ENCODE measurements around the gene NIPAL3.
"Not testable (repeated sequence)": the region's sequence is repeated elsewhere in the genome, so short reads cannot be mapped to it uniquely, and the experiment has no call there.

The NIPAL3 gene

GRCh38 chr1:24463776-24464735, 48.5 kb downstream of the NIPAL3 start:
- peak; percentile 40 for DNase-seq

DNA sequence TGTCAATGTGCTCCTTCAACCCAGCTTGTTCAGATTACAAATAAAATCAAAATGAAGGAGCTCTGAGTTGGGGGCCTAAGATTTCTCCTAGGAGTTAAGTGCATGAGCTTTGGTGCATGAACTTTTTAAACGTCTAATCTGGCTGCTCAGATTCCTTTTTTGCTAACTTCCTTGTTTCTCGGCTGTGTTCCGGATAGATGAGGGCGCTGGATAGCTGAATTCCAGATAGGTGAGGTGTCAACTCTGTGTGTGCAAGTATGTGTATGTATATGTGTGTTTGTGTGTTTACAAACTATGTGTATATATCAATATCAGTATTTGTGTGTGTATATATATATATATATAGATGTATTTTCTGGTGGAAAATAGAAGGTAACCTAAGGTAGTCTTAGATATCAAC, 49.5 kb downstream of the NIPAL3 start:
- no peak for DNase-seq

- no peak for DNase-seq
Measured at GRCh38 chr1:24465638-24466037, 50.0 kb downstream of the NIPAL3 start.

DNA sequence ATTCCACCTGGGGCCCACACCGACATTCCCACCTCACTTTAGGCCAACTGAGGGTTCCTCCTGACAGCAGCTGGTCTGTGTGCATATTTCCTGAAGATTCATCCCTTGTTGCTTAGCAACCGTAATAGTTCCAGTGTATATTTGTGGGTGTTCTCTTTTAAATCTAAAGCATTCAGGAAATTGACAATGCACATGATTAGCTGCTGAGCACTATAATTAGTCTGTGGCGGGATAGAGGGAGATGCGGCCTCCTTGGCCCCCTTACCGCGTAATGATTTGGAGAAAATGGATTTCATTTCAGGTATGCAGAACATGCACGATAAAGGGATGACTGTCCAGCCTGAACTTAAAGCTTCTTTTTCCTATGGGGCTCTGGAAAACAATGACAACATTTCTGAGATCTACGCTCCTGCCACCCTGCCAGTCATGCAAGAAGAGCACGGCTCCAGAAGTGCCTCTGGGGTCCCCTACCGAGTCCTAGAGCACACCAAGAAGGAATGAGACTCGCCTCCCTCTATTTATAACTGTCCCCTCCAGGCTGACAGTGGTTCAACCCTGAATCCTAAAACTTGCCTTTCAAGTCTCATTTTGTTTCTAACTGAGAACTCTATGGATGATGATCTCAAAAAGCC, 53.2 kb downstream of the NIPAL3 start:
- no peak for DNase-seq

GRCh38 chr1:24470592-24470991, 55.0 kb downstream of the NIPAL3 start:
- no peak for DNase-seq

DNA sequence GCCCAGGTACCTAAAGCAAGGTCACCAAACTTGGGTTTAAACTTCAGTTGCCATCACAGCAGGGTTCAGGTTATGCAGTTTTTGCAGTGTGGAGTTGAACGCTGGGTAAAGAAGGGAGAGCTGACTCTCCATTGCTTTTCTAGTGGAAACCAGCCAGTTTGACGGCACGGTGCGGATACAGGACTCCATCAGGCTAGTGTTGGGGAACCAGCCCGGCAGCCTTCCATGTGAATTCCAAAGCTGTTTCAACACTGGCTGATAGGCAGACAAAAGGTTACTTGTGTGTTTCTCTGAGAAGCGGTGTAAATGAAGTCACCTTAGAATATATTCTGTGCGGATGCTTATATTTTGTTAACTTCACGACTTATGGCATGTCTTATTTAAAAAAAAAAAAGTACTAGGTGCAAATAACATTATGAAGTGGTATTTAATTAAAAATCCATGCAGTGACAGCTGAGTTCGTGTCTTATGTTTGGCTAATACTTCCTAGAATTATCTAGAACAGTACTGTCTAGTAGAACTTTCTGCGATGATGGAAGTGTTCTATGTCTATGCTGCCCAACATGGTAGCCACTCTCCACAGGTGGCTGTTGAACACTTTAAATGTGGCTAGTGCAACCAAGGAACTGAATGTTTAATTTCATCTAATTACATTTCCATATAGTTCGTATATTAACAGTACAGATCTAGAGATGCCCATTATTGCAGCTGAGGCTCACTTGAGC, 57.1 kb downstream of the NIPAL3 start:
- no peak for DNase-seq

DNA sequence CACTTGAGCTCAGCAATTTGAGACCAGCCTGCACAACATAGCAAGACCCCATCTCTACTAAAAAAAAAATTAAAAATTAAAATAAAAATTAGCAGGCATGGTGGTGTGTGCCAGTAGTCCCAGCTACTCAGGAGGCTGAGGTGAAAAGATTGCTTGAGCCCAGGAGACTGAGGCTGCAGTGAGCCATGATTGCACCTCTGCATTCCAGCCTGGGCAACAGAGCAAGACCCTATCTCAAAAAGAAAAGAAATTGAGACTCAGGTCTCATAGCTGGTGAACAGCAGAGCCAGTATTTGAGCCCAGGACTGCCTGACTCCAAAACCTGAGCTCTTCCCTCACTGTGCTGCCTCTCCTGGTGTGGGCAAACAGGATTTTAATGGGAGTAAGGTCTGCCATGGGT, 58.6 kb downstream of the NIPAL3 start:
- no peak for DNase-seq

DNA sequence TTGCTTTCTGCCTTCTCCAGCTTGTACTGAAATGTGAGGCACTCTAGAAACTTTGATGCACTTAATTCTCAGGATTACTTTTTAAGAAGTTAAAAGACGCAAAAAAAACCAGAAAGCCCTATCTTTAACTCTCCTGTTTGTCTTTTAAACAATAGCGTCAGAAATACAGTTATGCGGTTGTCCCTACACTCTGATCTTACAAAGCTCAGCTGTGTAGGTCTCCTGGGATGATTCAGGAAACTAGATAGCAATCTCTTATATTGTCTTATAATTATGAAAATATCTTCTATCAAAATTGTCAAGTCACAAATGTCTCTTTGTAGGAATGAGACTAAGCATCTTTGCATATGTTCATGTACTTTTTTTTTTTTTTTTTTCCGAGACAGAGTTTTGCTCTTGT, 60.1 kb downstream of the NIPAL3 start:
- no peak for DNase-seq

DNA sequence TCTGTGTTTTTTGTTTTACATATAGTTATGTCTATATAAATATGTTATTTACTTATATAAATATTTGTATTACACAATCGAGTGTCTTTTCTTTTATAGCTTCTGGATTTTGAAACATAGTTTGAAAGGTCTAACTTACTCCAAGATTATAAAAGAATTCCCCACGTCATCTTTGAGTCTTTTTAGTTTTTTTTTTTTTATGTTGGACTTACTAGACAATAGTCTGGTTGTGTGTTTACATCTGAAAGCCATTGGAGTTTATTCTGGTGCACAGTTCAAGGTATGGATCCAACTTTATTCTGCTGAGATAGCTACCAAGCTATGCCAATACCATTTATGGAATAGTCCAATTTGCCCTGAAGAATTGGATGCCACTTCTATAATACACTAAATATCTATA, 61.0 kb downstream of the NIPAL3 start:
- no peak for DNase-seq

DNA sequence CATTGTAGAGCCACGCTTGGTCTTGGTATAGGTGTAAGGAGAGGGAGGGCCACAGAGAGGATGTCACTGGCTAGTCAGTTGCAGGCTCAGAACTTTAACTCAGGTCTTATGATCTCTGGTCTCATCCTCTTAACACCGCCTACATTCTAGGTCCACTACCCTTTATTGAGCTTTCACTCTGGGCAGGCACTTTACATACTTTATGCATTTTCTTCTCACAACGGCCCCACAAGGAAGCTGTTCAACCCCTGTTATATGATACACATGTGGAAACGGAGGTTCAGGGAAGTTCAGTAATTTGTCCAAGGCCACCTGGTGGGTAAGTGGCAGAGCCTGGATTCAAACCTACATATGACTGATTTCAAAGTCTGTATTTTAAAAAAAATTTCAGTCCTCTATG, 61.7 kb downstream of the NIPAL3 start:
- DNase-seq: no peak

DNA sequence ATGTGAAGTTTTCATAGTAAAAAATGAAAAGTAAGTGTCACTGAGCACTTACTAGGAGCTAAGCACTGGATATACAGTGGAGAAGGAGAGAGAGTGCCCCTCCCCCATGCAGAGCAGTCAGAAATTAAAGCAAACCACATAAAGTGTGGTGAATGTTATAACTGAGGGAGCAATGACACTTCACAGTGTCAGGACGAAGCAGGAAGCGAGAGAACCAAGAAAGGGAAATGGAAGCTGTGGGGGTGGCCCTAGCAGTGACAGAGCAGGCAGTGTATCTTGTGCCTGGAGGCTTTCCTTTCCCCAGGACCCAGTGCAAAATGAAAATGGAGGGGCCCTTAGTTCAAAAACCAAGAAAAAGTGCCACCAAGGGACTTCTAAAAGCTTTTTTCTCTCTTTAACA, 65.5 kb downstream of the NIPAL3 start:
- DNase-seq: no peak

GRCh38 chr1:24481843-24482610, 66.4 kb downstream of the NIPAL3 start:
- no peak for DNase-seq

DNA sequence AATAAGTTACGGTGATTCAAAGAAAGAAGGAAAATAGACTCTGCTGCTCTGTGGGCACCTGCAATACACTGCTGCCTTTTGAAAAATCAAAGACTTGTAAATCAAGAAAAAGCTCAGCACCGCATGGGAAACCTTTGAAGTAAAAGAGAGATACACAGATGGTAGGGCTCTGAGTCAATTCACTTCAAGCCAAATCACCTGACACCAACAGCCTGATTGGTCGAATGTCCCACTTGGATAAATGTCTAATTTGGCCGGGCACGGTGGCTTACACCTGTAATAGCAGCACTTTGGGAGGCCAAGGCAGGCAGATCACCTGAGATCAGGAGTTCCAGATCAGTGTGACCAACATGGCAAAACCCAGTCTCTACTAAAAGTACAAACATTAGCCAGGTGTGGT, 67.8 kb downstream of the NIPAL3 start:
- DNase-seq: no peak

GRCh38 chr1:24484199-24484598, 68.6 kb downstream of the NIPAL3 start:
- DNase-seq: no peak

DNA sequence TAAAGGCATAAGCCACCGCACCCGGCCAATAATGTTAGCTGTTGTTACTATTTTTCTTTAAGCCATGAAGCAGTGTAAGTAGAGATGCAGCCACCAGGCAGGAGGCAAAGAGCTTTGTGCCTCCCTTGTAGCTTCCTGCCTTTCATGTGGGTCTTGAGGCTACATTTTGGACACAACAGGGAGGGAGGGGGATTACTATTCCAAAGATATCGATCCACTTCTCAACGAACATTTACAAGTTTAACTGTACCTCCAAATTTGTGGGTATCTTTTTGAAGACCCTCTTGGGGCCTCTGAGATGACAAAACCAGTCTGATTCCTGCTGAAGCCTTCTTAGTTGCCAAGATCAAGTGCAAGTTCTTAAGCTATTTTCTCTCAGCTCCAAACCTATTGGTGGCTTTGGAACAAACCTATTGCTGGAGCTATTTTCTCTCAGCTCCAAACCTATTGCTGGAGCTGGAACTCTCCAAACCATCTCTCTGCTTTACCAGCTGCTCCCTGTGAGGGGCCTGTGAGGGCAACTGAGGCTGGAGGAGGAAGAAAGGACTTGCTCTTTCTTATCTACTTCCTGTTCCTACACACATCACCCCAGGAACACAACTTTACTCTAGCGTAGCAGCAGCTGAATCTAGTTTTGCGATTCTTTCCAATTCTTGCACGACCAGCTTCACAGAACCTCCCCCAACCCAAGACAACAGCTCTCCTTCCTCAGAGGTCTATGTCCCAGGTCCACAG, 70.9 kb downstream of the NIPAL3 start:
- no peak for DNase-seq

- DNase-seq: no peak
Measured at GRCh38 chr1:24487455-24487854, 71.9 kb downstream of the NIPAL3 start.

- DNase-seq: not testable (repeated sequence)
Measured at GRCh38 chr1:24488159-24488558, 72.6 kb downstream of the NIPAL3 start.

DNA sequence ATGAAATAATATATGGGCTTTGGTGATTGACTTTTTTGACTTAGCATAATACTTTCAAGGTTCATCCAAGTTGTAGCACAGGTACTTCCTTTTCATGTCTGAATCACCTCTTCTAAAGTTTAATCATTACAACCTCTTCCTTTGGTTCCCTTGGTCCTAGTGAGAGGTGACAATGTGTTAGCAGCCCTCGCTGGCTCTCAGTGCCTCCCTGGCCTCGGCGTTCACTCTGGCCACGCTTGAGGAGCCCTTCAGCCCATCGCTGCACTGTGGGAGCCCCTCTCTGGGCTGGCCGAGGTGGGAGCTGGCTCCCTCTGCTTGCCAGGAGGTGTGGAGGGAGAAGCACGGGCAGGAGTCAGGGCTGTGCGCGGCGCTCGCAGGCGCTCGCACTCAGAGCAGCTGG, 74.1 kb downstream of the NIPAL3 start:
- no peak for DNase-seq

- DNase-seq: no peak
Measured at GRCh38 chr1:24490101-24490781, 74.6 kb downstream of the NIPAL3 start.

DNA sequence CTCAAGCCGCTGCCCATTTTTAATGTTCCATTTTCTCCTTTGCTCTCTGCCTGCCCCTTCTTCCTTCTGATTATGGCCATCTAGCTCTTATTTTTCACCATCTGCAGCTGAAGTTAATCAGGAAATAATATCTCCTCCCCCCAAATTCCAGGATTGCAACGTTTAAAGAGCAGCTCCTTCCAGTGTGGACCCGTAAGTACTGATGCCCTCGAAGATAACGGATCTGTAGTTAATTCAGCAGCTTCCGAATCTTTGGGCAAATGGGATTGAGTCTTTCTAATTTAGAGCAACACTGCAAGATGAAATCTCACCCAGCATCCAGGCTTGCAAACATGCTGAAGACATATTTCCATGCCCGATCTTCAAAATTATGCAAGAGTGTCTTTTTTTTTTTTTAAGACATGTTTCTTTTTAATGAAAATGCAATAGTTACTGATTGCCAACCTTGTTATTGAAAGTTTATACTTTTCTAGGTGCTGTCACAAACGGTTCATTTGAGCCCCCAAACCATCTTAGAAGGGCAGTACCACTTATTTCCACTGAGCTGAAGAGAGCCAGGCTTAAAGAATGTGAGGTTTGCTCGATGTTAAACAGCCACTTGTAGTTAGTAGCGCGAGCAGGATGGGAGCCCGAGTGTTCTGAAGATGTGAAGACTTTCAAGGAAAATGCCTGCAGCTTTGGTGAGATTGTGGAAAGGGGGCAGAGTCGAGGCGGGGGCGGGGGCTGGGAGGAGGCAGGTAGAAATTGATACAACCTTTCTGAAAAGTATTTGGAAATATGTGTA, 76.2 kb downstream of the NIPAL3 start:
- no peak for DNase-seq

- DNase-seq: not testable (repeated sequence)
Measured at GRCh38 chr1:24492935-24493334, 77.3 kb downstream of the NIPAL3 start.
